D721Med (cell line): Measurements from ENCODE around the gene LSM12.

ENCODE experiments used
- DNase-seq: peaks from one replicate; pipeline ENCODE4 v3.0.0; 2011; ENCODE audit warnings: low spot score; ENCODE audit not compliant: insufficient read length
- FAIRE-seq: peaks from 2 replicates; lab custom pipeline; 2011; peaks lifted over from hg19 to GRCh38; lab: Jason Lieb, UNC
- TF ChIP-seq, protein P1 (sequence below): IDR thresholded peaks from 2 replicates; pipeline ENCODE4 v1.5.1; 2012; ENCODE audit warnings: mild to moderate bottlenecking, control low read depth; ENCODE audit not compliant: insufficient read depth; ENCODE audit errors: missing control alignments

LSM12 gene

DNA sequence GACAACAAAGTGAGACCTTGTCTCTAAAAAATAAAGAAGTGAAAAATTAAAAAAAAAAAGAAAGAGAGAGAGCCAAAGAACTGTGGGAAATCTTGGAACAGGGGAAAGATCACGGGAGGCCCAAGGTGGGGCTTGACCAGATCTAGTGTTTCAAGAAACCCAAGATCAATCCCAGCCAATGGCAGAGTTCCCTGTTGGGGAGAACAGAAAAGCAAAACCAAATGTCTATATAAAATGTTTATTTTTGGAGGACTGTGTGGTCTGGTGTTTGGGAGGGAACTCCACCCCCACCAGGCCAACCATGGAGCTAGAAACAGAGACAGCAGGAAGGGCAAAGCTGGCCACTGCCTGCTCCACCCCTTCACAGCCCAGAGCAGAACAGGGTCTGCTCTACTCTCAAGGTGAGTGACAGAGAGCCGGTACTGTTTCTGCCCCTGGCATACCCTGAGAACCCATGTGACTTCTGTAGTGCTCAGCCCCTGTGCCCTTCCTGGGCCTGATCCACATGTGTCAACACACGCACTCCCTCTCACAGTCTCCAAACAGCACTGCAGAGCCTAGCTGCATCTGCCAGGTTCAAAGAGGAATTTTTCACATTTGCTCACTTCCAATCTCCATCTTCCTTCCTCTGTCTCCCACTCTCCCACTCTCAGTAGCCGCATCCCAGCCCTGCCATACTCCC lies 55.4 kb downstream of the LSM12 start:
- FAIRE-seq (no peak), DNase-seq (no peak)
- TF ChIP-seq, protein P1, sequence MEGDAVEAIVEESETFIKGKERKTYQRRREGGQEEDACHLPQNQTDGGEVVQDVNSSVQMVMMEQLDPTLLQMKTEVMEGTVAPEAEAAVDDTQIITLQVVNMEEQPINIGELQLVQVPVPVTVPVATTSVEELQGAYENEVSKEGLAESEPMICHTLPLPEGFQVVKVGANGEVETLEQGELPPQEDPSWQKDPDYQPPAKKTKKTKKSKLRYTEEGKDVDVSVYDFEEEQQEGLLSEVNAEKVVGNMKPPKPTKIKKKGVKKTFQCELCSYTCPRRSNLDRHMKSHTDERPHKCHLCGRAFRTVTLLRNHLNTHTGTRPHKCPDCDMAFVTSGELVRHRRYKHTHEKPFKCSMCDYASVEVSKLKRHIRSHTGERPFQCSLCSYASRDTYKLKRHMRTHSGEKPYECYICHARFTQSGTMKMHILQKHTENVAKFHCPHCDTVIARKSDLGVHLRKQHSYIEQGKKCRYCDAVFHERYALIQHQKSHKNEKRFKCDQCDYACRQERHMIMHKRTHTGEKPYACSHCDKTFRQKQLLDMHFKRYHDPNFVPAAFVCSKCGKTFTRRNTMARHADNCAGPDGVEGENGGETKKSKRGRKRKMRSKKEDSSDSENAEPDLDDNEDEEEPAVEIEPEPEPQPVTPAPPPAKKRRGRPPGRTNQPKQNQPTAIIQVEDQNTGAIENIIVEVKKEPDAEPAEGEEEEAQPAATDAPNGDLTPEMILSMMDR: no peak

DNA sequence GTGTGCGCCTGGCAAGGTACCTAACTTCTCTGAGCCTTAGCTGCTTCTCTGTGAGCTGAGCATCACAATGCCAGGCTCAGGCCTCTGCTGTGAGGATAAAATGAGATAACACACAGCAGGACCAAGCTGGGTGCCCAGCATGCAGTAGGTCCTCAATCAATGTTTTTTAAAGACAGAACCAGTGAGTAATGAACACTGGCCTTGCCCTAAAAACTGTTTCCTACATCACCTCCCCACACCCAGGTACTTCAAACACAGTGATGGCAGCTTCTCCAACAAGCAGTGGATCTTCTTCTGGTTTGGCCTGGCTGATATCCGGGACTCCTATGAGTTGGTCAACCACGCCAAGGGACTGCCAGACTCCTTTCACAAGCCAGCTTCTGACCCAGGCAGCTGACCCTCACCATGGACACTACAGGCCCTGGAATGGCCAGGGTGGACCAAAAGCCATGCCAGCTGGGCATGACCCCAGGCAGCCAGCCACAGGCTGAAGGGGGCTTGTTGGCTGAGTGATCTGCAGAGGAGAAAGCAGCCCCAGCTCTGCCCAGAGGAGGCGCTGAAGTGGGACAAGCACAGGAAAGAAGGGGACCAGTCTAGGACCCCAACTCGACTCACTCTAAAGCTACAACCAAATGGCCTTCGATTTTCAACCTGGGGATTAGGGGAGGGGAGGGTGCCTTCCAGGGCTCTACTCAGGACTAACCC lies 58.1 kb downstream of the LSM12 start:
- DNase-seq (no peak), FAIRE-seq (no peak)
- TF ChIP-seq, protein P1: no peak

DNA sequence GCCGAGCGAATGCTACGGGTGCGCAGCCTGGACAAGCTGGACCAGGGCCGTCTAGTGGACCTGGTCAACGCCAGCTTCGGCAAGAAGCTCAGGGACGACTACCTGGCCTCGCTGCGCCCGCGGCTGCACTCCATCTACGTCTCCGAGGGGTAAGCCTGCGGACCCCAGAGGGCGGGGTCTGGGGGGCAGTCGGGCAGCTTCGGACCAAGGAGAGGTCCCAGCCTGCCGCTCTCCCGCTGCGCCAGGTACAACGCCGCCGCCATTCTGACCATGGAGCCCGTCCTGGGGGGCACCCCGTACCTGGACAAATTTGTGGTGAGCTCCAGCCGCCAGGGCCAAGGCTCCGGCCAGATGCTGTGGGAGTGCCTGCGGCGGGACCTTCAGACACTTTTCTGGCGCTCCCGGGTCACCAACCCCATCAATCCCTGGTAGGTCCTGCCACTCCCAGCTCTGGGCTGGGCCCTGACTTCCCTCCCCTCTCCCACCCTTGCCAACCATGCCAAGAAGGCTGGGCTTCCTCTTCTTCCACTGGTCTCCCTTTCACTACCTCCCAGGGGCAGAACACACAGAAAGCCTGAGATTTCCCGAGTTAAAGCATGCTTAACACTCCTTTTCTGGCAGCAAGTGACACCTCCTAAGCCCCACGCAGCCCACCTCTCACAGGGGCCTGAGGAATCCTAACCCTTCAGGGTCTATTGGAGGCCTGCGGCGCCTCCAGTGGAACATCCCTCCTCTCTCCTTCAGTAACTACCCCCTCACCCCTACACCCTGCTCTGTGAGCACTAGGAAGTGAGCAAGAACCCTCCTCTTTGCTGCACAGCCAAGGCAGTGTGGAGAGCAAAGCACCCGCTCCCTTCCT lies 58.9 kb downstream of the LSM12 start:
- TF ChIP-seq, protein P1: no peak
- DNase-seq: no peak
- FAIRE-seq: no peak

DNA sequence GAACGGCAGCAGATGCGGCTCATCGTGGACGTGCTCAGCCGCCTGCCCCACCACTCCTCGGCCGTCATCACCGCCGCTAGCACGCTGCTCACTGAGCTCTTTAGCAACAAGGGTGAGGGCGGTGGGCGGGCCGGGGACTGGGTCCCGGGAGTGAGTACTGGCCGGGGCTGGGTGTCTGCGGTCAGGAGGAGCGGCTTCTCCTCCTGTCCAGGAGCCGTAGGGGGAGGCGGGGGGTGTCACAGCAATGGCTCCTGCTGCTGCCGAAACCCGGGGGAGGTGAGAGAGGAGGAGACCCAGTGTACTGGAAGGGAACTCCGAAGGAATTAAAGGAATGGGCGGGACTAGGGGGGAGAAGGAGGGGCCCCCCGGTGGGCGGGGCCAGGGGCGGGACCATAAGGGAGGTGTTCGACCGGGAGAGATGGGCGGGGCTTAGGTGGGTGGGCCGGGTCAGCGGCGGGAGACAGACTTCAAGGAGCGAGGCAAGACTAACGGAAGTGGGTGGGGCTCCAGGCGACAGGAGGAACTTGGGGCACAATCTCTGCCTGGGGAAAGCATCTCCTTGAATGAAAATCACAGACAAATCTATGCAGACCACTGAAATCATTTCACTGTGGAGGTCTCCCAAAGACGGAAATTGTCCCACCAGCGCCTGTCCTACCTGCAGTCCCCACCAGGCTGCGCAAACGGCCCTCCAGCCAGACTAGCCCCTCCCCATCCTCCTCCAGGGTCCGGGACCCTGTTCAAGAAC lies 59.7 kb downstream of the LSM12 start:
- TF ChIP-seq, protein P1: peak; percentile 83
- FAIRE-seq (no peak), DNase-seq (peak; percentile 87)

DNA sequence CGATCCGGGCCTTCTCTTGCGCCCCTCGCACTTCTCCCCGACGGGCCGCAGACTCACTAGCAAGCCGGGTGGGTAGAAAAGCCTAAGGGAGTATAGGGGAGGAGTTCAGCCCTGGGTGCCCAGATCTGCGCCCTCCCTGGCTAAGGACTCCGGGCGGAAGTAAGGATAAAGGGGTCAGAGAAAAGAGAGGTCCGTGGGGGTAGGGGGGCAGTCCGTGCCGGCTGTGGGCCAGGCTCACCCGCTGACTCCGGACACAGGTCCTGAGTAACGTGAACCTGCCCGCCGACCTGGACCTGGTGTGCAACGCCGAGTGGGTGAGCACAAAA lies 60.2 kb downstream of the LSM12 start:
- DNase-seq: no peak
- FAIRE-seq: no peak

DNA sequence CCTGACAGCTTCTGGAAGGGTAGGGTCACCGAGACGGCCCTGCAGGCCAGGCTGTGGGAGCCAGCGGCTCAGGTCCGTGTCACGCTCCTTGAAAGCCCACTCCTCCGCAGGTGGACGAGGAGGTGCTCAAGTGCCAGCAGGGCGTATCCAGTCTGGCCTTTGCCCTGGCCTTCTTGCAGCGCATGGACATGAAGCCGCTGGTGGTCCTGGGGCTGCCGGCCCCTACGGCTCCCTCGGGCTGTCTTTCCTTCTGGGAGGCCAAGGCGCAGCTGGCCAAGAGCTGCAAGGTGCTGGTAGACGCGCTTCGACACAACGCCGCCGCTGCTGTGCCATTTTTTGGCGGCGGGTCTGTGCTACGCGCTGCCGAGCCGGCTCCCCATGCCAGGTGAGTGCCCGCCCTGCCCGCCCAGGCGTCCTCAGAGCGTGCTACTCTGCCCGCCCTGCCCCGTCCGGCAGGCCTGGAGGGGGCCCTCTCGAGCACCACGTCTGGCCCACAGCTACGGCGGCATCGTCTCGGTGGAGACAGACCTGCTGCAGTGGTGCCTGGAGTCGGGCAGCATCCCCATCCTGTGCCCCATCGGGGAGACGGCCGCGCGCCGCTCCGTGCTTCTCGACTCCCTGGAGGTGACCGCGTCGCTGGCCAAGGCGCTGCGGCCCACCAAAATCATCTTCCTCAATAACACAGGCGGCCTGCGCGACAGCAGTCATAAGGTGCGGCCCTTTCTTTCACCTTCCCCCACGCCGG lies 60.8 kb downstream of the LSM12 start:
- DNase-seq (no peak), FAIRE-seq (no peak)
- TF ChIP-seq, protein P1: no peak

More for the DNA sequence above, 60.2 kb downstream of the LSM12 start:
- TF ChIP-seq, protein P1: no peak
